SU-DHL-6 (cell line): ENCODE results near the gene LRRC34.

Experiments used
- H2AFZ ChIP-seq: fragments of 200-600 bp; sonication (generic); 2 replicates; pipeline ENCODE4 v1.6.1; 2014; ENCODE audit warnings: low read depth, mild to moderate bottlenecking, moderate library complexity, mixed read lengths, antibody characterized with exemption, low read length; ENCODE audit not compliant: severe bottlenecking
- H3F3A ChIP-seq: fragments of 200-600 bp; shearing (Covaris generic); 2 replicates; pipeline ENCODE4 v1.6.0; 2016; ENCODE audit warnings: antibody characterized with exemption, mild to moderate bottlenecking; ENCODE audit not compliant: insufficient read depth
- H3K27ac ChIP-seq: fragments of 200-600 bp; sonication (generic); 2 replicates; pipeline ENCODE4 v1.5.1; 2016; ENCODE audit warnings: low read depth, mild to moderate bottlenecking, low read length, moderate library complexity, mixed read lengths
- H3K27me3 ChIP-seq: fragments of 200-600 bp; sonication (generic), shearing (Covaris generic); 2 replicates; pipeline ENCODE4 v1.6.0; 2014; ENCODE audit warnings: mild to moderate bottlenecking, low read length
- H3K36me3 ChIP-seq: fragments of 200-600 bp; sonication (generic); 2 replicates; pipeline ENCODE4 v1.6.1; 2014; ENCODE audit warnings: mild to moderate bottlenecking, low read length, mixed read lengths
- H3K4me2 ChIP-seq: fragments of 300-600, 200-600 bp; shearing (Covaris generic), sonication (generic); 2 replicates; pipeline ENCODE4 v1.6.0; 2014; ENCODE audit warnings: low read length, low read depth, mild to moderate bottlenecking; ENCODE audit not compliant: poor library complexity, severe bottlenecking
- H3K4me3 ChIP-seq: fragments of 200-600 bp; sonication (generic); 2 replicates; pipeline ENCODE4 v1.5.1; 2014; ENCODE audit warnings: antibody characterized with exemption, low read length, mild to moderate bottlenecking, mixed read lengths; ENCODE audit not compliant: insufficient read depth, poor library complexity, severe bottlenecking
- H3K79me2 ChIP-seq: fragments of 200-600 bp; sonication (generic); 2 replicates; pipeline ENCODE4 v1.6.1; 2014; ENCODE audit warnings: mild to moderate bottlenecking, low read length, moderate library complexity; ENCODE audit not compliant: insufficient read depth
- H3K9ac ChIP-seq: fragments of 200-600 bp; sonication (generic); 2 replicates; pipeline ENCODE4 v1.7.0; 2014; ENCODE audit warnings: mild to moderate bottlenecking, low read length
- H3K9me2 ChIP-seq: fragments of 200-600 bp; sonication (generic); replicated peaks from 2 replicates; pipeline ENCODE4 v1.6.1; 2014; ENCODE audit warnings: low read length; ENCODE audit not compliant: insufficient read depth
- H3K9me3 ChIP-seq: fragments of 200-600 bp; sonication (generic); 2 replicates; pipeline ENCODE4 v1.6.1; 2014; ENCODE audit warnings: low read length, mixed read lengths; ENCODE audit not compliant: insufficient read depth
- H4K20me1 ChIP-seq: fragments of 200-600 bp; sonication (generic); 2 replicates; pipeline ENCODE4 v1.6.1; 2014; ENCODE audit warnings: low read depth, mild to moderate bottlenecking, antibody characterized with exemption, low read length, moderate library complexity, mixed read lengths
- EZH2phosphoT487 ChIP-seq: fragments of 200-600 bp; sonication (generic), shearing (Covaris generic); conservative IDR thresholded peaks from 2 replicates; pipeline ENCODE4 v1.6.1; 2018; ENCODE audit warnings: mild to moderate bottlenecking, antibody characterized with exemption, low read length, moderate library complexity, mixed read lengths
- TF ChIP-seq, protein P1 (sequence below): fragments of 200-600 bp; sonication (generic); IDR thresholded peaks from one replicate; pipeline ENCODE4 v1.5.1; 2017; ENCODE audit warnings: antibody characterized with exemption, mild to moderate bottlenecking, low read length, moderate library complexity; ENCODE audit not compliant: insufficient read depth, poor library complexity, severe bottlenecking

LRRC34 gene

DNA sequence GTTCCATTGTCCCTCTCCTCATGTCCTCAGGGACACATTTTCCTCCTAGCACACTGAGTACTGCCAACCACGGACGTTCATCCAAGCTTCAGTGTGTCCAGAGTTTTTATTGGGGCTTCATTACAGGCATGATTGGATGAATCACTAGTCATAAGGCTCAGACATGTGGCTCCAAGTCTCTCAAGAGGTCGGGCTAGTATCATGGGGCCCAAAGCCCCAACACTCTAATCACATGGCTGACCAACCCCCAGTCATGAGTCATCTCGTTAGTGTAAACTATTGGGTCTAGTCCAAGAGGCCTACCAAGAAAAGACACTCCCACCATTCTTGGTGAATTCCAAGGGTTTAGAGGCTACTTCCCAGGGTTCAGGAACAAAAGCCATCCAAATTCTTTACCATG, 52.2 kb downstream of the LRRC34 start:
- no peak overlapping the region for H3K4me2 ChIP-seq

DNA sequence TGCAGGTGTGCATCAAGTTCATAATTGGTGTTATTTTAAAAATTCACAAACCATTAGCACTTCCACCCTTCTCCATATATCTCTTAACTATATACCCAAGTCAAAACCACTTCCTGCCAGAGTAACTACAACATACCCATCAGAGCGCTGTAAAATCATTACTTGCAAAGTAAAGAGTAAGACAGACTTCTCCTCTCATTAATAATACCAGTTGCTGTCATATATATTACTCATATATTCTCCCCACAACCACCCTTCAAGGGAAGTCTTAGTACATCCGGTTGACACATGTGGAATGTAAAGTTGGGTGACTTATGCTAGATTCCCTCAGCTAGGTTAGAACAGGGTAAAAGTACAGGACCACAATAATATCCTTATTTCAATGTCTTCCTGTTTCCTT, 53.4 kb downstream of the LRRC34 start:
- no peak for TF ChIP-seq EZH2phosphoT487
- TF ChIP-seq, protein P1, sequence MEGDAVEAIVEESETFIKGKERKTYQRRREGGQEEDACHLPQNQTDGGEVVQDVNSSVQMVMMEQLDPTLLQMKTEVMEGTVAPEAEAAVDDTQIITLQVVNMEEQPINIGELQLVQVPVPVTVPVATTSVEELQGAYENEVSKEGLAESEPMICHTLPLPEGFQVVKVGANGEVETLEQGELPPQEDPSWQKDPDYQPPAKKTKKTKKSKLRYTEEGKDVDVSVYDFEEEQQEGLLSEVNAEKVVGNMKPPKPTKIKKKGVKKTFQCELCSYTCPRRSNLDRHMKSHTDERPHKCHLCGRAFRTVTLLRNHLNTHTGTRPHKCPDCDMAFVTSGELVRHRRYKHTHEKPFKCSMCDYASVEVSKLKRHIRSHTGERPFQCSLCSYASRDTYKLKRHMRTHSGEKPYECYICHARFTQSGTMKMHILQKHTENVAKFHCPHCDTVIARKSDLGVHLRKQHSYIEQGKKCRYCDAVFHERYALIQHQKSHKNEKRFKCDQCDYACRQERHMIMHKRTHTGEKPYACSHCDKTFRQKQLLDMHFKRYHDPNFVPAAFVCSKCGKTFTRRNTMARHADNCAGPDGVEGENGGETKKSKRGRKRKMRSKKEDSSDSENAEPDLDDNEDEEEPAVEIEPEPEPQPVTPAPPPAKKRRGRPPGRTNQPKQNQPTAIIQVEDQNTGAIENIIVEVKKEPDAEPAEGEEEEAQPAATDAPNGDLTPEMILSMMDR: no peak
- Histone ChIP-seq H3K4me2 (peak overlapping the region; percentile 1), H3F3A (0 out of 2 replicates have a peak, but pooled peaks cover 7% of the 10 kb centered on the region), H3K4me3 (no peak overlapping the region), H3K9ac (no peak overlapping the region), H3K9me2 (no peaks in the 10 kb centered on the region), H3K27me3 (no peaks in the 10 kb centered on the region), H3K36me3 (no peaks in the 10 kb centered on the region), H2AFZ (no peak overlapping the region), H3K9me3 (no peaks in the 10 kb centered on the region), H3K27ac (no peak overlapping the region), H4K20me1 (no peaks in the 10 kb centered on the region), H3K79me2 (no peaks in the 10 kb centered on the region)

More for the DNA sequence above, 52.2 kb downstream of the LRRC34 start:
- Histone ChIP-seq H3K36me3 (no peaks in the 10 kb centered on the region), H2AFZ (no peak overlapping the region), H3K27ac (no peak overlapping the region), H3K9me3 (no peaks in the 10 kb centered on the region), H4K20me1 (no peaks in the 10 kb centered on the region), H3K79me2 (no peaks in the 10 kb centered on the region), H3K9ac (no peak overlapping the region), H3F3A (peaks cover 11% of the 10 kb centered on the region), H3K9me2 (no peaks in the 10 kb centered on the region), H3K4me3 (no peak overlapping the region), H3K27me3 (no peaks in the 10 kb centered on the region)
- no peak for TF ChIP-seq EZH2phosphoT487
- TF ChIP-seq, protein P1: no peak

DNA sequence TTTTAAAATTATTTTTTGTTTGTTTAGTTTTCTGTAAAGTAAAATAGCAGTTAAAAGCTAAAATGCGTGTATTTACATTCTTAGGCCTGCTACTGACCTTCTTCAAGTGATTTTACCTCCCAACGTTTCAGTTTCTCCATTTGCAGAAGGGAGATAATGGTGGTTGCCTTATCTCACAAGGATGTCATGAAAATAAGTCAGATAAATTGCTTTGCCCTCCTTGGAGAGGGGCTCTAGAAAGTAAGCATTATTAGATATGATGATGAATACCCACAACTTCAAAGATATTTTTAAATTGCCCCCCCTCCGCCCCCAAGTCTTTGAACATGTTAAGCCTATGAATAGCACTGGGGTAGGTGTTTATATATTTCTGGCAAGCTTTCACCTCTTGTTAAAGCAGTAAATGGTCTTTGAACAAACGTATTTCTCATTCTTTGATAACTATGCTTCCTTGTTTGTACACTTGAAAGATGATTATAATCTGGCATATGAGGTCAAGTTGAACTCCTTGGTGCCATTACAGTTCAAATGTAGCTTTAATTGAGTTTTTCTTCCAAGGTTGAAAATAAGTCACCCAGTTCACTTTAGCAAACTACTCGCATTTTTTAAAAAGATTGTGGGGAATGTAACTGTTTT, 54.2 kb downstream of the LRRC34 start:
- no peaks in the 10 kb centered on the region for H3K9me2 ChIP-seq
- no peaks in the 10 kb centered on the region for H3K27me3 ChIP-seq
- no peaks in the 10 kb centered on the region for H3K79me2 ChIP-seq
- no peak overlapping the region for H3K27ac ChIP-seq
- no peaks in the 10 kb centered on the region for H4K20me1 ChIP-seq
- no peaks in the 10 kb centered on the region for H3K36me3 ChIP-seq
- TF ChIP-seq, protein P1: no peak
- TF ChIP-seq EZH2phosphoT487: no peak
- H3K9ac ChIP-seq: no peak overlapping the region
- H2AFZ ChIP-seq: no peak overlapping the region
- H3F3A ChIP-seq: 0 out of 2 replicates have a peak, but pooled peaks cover 3% of the 10 kb centered on the region
- no peak overlapping the region for H3K4me2 ChIP-seq
- H3K4me3 ChIP-seq: no peak overlapping the region
- no peaks in the 10 kb centered on the region for H3K9me3 ChIP-seq
